Activated CD8-positive, alpha-beta memory T cell treated with anti-CD3 and anti-CD28 coated beads, Interleukin-2, amount 50 U/mL, for 1 hour (primary cell): ENCODE data around the gene GPD2.

Source experiments
- DNase-seq: peaks from one replicate; pipeline ENCODE4 v3.0.0-alpha.2; 2020; ENCODE audit errors: extremely low read depth

GPD2 gene

DNA sequence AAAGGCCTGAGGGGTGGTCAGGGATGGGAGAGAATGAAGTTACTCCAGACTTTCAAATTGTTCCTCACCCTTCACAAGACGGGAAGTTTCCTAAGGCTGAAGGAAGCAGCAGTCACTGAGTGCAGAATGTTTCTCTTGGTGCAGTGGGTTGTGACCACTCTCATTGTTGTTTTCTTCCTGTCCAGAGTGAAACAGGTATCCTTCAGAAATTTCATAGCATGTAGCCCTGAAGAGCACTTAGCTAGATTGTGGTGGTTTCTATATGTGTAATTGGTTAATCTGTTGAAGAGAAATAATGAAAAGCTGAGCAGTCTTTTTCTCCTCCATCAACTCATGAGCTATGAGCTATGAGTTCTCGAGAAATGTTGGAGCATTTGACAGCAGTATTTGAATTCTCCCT is 96.8 kb downstream of the GPD2 start:
- DNase-seq, result no peak

DNA sequence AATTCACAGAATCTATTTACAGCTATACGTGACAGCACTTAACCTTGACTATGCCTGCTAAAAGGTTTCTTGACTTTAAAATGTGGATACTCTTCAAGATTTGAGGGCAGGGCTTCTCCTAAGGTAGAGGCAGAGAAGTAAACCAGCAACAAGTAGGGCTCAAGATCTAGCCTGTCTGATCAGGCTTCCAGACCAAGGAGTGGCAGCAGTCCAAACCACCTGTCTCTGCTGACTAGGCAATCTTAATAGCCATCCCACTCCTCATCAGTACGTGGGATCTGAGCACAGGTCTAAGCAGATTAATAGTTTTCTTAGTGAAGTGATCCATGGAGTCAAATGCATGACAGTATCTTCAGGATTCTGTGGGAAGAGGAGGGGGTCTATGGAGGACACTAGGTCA is 100.4 kb downstream of the GPD2 start:
- no peak for DNase-seq

DNA sequence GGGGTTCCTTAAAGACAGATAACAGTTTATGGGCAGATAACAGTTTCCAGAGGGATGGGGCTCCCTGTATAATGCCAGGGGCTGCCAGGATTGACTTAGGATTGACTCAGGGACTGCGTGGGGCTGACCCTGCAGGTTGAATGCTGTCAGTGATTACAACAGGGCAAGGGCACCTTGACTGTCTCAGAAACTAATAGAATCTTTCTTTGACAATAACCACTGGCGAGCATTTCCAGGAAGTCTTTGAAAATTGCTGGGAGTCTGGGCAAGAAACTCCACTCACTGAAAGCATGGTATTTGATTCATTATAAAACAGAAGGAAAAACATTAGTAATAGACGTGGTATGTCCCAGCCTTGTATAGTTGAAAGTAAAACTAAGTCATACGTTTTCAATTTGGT is 101.0 kb downstream of the GPD2 start:
- no peak for DNase-seq

- DNase-seq, result no peak
Measured at GRCh38 chr2:156538083-156538504, 101.9 kb downstream of the GPD2 start.

DNA sequence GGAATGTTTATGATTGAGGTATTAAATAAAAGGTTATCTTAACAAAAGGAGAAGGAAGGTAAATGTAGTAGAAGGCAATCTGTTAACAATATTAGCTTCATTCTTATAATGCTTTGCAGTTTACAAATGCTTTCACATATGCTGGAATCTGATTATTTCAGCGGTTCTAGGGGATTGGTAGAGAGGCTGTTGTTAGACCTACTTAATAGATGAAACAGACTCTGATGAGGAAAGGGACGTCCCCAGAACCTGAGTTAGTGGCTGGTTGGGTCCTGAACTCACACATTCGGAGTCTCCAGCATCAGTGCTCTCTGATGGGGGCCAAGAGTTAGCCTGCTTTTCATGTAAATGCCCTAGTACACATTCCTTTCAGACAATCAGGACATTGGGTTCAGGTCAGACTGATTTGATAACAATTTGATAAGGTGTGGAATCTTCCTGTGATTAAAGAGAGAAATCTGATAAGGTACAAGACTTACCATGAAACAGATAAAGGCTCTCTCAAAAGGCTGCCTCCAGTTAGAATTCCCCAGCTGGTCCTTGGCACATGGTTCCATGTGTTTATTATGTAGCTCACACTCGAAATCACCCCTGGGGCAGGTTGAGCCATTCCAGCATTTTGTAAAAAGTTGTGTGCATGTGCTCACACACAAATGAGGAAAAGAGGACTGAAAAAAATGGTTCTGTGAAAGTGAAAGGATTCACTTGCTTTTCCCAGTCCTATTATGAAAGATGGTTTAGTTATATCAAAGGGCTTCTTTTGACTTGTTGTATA is 103.1 kb downstream of the GPD2 start:
- DNase-seq, result no peak

- DNase-seq, result no peak
Measured at GRCh38 chr2:156540706-156541105, 104.5 kb downstream of the GPD2 start.

DNA sequence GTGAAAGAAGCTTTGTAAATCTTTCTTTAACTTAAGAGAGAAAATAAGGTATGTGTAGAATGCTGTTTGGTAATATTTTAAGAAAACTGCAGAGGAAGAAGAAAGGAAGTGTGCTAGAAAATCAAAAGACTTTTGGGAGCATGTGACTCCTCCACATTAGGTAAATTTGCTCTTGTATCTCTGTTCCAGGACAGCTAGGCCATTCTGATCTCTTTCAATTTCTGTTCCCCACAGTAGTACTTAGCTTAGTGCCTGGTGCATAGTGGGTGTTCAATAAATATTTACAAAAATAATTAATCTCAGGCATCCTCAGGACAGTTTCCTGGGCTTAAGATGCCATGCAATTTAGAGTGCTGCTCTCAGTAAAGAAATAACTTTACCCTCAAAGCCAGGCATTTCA is 105.0 kb downstream of the GPD2 start:
- DNase-seq, result no peak

DNA sequence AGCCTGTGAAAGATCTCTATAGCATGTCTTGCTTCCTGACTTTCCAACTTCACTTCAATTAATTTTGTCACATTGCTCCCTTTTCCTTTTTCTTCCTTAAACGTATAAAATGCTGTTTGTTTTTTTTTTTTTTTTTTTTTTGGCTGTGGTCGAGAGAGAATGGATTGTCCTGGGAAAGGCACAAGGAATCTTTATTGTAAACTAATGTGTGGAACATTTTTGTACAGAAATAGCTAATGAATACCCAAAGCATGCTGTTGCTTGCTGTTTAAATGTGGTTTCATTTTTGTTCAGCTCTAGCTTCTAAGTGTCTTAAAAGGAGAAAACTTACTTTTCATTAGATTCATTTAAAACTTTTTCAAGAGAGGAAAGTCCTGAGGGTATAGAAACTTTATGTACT is 105.5 kb downstream of the GPD2 start:
- DNase-seq, result no peak

DNA sequence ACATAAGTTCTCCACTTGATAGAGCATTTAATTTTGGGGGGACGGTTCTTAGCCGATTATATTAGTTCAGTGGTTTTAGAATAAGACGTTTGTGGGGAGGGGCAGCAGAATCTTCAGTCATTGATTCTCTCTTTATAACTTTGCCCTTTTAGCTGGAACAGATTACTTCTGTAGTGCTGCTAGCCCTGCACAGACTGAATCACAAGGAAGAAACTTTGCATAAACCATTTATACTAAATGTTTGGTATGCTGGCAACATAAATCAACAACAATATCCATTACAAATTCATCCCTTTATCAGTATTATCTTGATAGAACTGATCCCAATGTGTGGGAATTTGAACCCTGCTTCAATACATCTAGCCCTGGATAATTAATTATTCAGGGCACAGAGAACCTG is 112.2 kb downstream of the GPD2 start:
- no peak for DNase-seq

GRCh38 chr2:156553714-156554442 is 117.7 kb downstream of the GPD2 start:
- no peak for DNase-seq

DNA sequence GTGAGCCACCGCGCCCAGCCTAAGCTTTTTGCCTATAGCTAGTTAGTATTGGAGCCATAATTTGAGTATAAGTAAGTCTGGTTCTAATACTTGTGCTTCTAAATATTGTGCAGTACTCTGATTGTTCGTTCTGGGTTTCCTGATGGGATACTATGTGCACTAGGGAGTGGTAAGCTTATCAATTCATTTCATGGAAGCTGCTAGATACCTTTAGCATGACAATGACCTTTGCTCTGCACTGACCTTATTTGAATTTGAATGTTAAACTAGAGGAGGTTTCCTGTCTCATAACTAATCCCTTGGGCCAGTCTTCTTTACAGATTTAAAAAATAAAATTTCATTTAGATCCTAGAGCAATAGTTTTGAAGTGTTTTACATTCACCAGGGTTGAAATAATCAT is 125.1 kb downstream of the GPD2 start:
- no peak for DNase-seq

GRCh38 chr2:156562124-156562523 is 125.9 kb downstream of the GPD2 start:
- DNase-seq, result no peak

GRCh38 chr2:156563994-156564753 is 128.0 kb downstream of the GPD2 start:
- DNase-seq, result no peak

- no peak for DNase-seq
Measured at GRCh38 chr2:156565066-156565710, 129.0 kb downstream of the GPD2 start.

- DNase-seq, result no peak
Measured at GRCh38 chr2:156573710-156574109, 137.5 kb downstream of the GPD2 start.

DNA sequence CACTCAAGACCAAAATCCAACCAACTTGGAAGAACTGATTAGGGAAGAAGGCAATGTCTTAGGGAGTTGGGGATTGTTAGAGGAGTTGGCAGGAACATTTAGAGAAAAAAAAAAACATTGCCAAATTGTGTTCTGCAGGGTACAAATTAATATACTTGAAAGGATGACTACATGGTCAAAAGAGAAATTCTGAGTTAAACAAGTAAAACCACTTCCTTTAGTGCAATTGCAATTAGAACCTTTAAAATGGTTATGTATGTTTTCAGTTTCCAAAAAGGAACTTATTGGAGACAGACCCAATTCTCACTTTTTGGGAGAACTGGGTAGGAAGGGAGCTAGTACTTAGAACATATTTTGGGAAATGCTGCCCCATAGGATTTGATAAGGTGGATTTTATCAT is 137.9 kb downstream of the GPD2 start:
- DNase-seq, result no peak

DNA sequence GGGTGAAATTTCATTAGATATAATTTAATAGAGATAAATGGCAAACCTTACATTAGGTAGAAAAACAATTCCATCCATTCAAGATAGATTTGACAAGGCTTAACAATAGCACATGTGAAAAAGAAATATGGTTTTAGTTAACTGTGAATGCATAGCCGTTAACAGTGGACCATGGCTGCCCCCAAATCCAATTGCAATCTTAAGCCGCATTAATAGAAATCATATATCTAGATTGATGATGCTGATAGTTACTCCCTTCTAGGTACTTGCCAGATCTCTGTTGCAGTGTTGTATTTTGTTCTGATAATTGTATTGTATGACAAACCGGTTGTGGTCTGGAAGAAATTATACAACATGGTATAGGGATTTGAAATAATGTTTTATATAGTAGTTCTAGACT is 139.8 kb downstream of the GPD2 start:
- DNase-seq, result no peak

DNA sequence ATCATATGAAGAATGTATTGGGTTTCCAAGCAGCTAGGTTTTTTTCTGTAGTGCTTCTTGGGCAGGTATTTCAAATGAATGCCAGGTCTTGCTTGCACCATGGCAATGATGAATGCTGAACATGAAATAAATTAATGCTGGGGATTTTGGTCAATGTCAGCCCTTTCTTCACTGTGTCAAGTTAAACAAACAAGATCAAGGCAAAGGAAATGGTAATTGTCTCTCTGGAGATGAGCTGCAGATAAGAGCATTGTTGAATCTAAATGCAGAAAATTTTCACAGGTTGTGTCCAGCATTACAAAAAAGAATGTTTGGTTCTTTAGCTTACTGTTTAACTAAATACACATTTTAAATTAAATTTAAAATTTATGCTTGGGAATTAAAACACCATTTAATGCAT is 144.3 kb downstream of the GPD2 start:
- no peak for DNase-seq

DNA sequence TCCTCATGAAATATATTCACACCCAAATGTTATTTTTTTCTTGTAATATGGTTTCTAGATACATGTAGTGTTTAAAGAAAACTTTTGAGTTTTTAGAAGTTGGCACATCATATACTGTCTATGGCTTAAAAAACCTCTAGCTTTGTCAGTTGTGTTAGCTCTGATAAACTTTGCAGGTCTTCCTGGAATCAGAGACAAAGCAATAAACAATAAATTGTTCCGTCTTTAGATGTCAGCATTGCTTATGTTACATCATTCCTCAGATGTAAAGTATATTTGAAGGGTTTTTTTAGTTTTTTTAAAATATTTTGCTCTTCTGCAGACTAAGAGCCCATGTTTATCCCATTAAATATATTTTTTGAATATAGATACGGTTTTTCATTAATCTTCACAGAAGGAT is 145.1 kb downstream of the GPD2 start:
- no peak for DNase-seq

DNA sequence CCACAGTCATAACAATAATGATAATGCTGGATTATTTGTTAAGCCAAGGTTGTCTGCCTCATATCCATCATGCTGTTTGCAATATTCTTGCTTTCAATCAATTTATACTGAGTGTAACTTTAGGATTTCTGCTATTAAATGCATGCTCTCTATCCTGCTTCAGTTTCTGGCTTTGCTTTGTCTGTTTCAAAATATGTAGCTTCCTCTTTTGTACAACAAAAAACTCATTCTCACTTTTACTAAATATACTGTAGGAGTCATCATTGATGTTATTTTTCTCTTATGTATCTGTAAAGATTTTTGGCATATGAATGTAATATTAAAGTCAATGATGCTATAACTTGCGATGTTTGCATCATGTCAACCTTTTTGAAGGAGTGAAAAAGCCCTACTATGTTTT is 149.3 kb downstream of the GPD2 start:
- no peak for DNase-seq

- DNase-seq, result no peak
Measured at GRCh38 chr2:156586621-156587020, 150.4 kb downstream of the GPD2 start.

DNA sequence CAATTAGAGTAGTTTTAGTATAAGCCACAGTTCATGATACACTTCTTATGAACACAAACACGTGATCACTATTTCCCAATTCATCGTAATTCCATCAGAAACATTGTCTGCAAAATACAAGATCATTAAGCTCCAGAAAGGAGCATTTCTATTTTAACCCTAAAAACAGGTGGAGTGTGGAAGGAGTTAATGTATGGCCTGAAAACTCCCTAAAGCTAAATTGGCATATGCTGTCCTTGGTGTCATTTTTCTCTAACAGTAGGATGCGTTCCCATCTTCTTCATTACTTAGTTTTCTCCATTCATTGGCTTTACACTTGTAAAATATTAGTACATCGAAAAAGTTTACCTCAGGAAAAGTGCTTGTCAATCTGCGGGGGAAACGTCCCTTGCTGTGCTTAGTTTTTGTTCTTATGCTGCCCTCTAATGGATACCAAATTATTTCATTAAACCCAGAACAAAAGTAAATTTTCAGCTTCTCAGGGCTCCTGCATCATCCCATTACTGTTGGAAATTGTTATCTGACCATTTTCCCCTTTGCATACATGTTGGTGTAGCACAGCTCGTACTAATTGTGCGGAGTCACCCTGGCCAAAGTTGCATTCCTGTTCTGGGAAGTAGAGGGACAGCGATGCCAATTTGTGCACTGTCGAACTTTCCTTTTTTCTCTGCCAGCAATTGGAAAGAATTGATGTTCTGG is 153.4 kb downstream of the GPD2 start:
- peak; percentile 10 for DNase-seq
